Activated B cell treated with CpG ODN at 0.5 μM for 24 hours (primary cell): ENCODE results near the gene SYCP1. TPM values are rescaled to one million over a fixed set of nuclear protein-coding genes. Genes with fewer than 3 reads are reported as not detected.

Experiments used
- ATAC-seq: fragments of 200-7000 bp; cut with Tn5 transposase; one replicate; pipeline ENCODE4 v1.10.0; 2021; ENCODE audit warnings: low read depth, mild to moderate bottlenecking, moderate library complexity
- CTCF ChIA-PET: fragments of 350-600 bp; sonication (Branson Sonifier 250); formaldehyde crosslinking; loops from one replicate; lab custom pipeline; 2021; ENCODE audit warnings: antibody characterized with exemption; lab: Charles Lee
- POLR2A ChIA-PET: fragments of 350-600 bp; sonication (Branson Sonifier 250); formaldehyde crosslinking; loops from one replicate; lab custom pipeline; 2021; ENCODE audit warnings: antibody characterized with exemption; lab: Charles Lee
- DNase-seq: peaks from one replicate; pipeline ENCODE4 v3.0.0; 2022
- H3K27ac Mint-ChIP-seq: one replicate; pipeline ENCODE4 v1.8.0; 2020; ENCODE audit warnings: mixed read lengths
- H3K27me3 Mint-ChIP-seq: one replicate; pipeline ENCODE4 v1.8.0; 2021; ENCODE audit warnings: mixed read lengths
- H3K36me3 Mint-ChIP-seq: one replicate; pipeline ENCODE4 v1.8.0; 2021; ENCODE audit warnings: low read depth, mixed read lengths
- H3K4me1 Mint-ChIP-seq: one replicate; pipeline ENCODE4 v1.8.0; 2021; ENCODE audit warnings: mixed read lengths
- H3K4me3 Mint-ChIP-seq: one replicate; pipeline ENCODE4 v1.8.0; 2020; ENCODE audit warnings: mild to moderate bottlenecking, mixed read lengths
- H3K9me3 Mint-ChIP-seq: one replicate; pipeline ENCODE4 v1.8.0; 2020; ENCODE audit warnings: mixed read lengths
- CTCF ChIP-seq: fragments of 200-600 bp; IDR thresholded peaks from one replicate; pipeline ENCODE4 v1.8.0; 2022; ENCODE audit warnings: antibody characterized with exemption, mild to moderate bottlenecking
- intact Hi-C: fragments of 100-400 bp; cut with micrococcal nuclease; formaldehyde crosslinking; loops from one replicate; pipeline ENCODE4 v1.15.1; 2024
- total RNA-seq: library from RNA; stranded (reverse); gene quantifications from 2 replicates; pipeline ENCODE4 v1.2.3, GENCODE V29; 2022

Gene SYCP1
- total RNA-seq, 1 donor from 2014 or later, result not detected

GRCh38 chr1:115036814-115037507, 182.3 kb downstream of the SYCP1 start:
- Mint-ChIP-seq H3K9me3 (no peaks in the 10 kb centered on the region), H3K4me3 (no peak overlapping the region), H3K27me3 (no peaks in the 10 kb centered on the region), H3K27ac (no peak overlapping the region), H3K4me1 (no peaks in the 10 kb centered on the region), H3K36me3 (no peaks in the 10 kb centered on the region)
- DNase-seq (no peak), ATAC-seq (no peak)
- ChIA-PET CTCF (no interaction called here), POLR2A (no interaction called here)
- no peak for TF ChIP-seq CTCF
- intact Hi-C loops, result no loop called here

DNA sequence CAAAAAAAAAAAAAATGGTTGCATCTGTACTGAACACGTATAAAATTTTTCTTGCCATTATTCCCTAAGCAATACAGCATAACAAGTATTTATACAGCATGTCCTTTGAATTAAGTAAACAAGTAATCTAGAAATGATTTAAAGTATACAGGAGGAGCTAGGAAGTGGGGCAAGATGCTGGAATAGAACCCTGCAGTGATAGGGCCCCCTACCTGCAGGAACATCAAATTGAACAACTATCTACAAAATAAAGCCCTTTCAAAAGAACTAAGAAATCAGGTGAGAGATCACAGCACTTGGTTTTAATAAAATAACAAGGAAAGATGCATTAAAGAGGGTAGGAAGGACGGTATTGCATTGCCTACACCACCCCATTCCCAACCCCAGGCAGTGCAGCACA, 185.8 kb downstream of the SYCP1 start:
- TF ChIP-seq CTCF, result no peak
- ChIA-PET POLR2A (no interaction called here), CTCF (no interaction called here)
- DNase-seq (no peak), ATAC-seq (no peak)
- Mint-ChIP-seq H3K4me3 (no peak overlapping the region), H3K9me3 (peaks cover 5% of the 10 kb centered on the region), H3K27me3 (no peaks in the 10 kb centered on the region), H3K27ac (no peak overlapping the region), H3K4me1 (no peaks in the 10 kb centered on the region), H3K36me3 (no peaks in the 10 kb centered on the region)
- intact Hi-C loops, result no loop called here

GRCh38 chr1:115041654-115042053, 187.0 kb downstream of the SYCP1 start:
- no peaks in the 10 kb centered on the region for H3K4me1 Mint-ChIP-seq
- no peaks in the 10 kb centered on the region for H3K27me3 Mint-ChIP-seq
- no peak for TF ChIP-seq CTCF
- no peak overlapping the region for H3K27ac Mint-ChIP-seq
- ChIA-PET POLR2A (no interaction called here), CTCF (no interaction called here)
- ATAC-seq (no peak), DNase-seq (no peak)
- H3K4me3 Mint-ChIP-seq, result no peak overlapping the region
- peaks cover 7% of the 10 kb centered on the region for H3K9me3 Mint-ChIP-seq
- intact Hi-C loops, result no loop called here
- H3K36me3 Mint-ChIP-seq, result no peaks in the 10 kb centered on the region

Other genes with a start within 250 kb of the SYCP1 start
- gene DENND2C, start 184.8 kb upstream of the SYCP1 start, total RNA-seq, result 0.20 and 0.32 TPM in 2 replicates
- gene AMPD1, start 159.3 kb upstream of the SYCP1 start, total RNA-seq, result not detected in 2 replicates
- 53.3 and 55.5 TPM in 2 replicates for gene NRAS, start 138.1 kb upstream of the SYCP1 start, total RNA-seq
- 416 and 424 TPM in 2 replicates for gene CSDE1, start 96.9 kb upstream of the SYCP1 start, total RNA-seq
- 38.4 and 44.2 TPM in 2 replicates for gene SIKE1, start 74.2 kb upstream of the SYCP1 start, total RNA-seq
- gene TSHB, start 175.0 kb downstream of the SYCP1 start, total RNA-seq, result not detected in 2 replicates
- gene TSPAN2, start 234.6 kb downstream of the SYCP1 start, total RNA-seq, result 0.91 TPM in 1 of 2 replicates, not detected in the other